GM19023 (cell line): Measurements from ENCODE around the gene GNB4.
A peak's percentile ranks its signal among the peaks of the same experiment; 100 is the strongest.

Experiments
- ATAC-seq: cut with Tn5 transposase; IDR thresholded peaks from one replicate; pipeline ENCODE4 v1.9.1; 2021; ENCODE audit warnings: mild to moderate bottlenecking, moderate library complexity; ENCODE audit not compliant: unreplicated experiment

Gene GNB4

GRCh38 chr3:179373938-179374337 is 77.3 kb downstream of the GNB4 start:
- no peak for ATAC-seq

- no peak for ATAC-seq
These were observed 81.6 kb downstream of the GNB4 start for GRCh38 chr3:179369621-179370020.

GRCh38 chr3:179363332-179363731 is 87.9 kb downstream of the GNB4 start:
- no peak for ATAC-seq

- ATAC-seq: no peak
These were observed 95.3 kb downstream of the GNB4 start for GRCh38 chr3:179355996-179356395.

- peak; percentile 46 for ATAC-seq
These were observed 102.8 kb downstream of the GNB4 start for GRCh38 chr3:179348325-179349013.

GRCh38 chr3:179347345-179348194 is 103.7 kb downstream of the GNB4 start, which contains the start of gene MFN1:
MFN1 (plus strand) TSS chr3:179347709; CDS start chr3:179348852, 1,143 bp downstream.
- ATAC-seq: peak; percentile 95
